ENCODE results near the gene SLC45A3.
A peak's percentile ranks its signal among the peaks of the same experiment; 100 is the strongest.

The SLC45A3 gene

GRCh38 chr1:205715628-205716027 is 35.3 kb upstream of the SLC45A3 start:
- H3K27ac ChIP-seq, result no peak overlapping the region
- TF ChIP-seq ZFX (IDR thresholded peaks at IDR 0.05) (no peak), CTCF (conservative IDR thresholded peaks at IDR 0.05) (no peak)

GRCh38 chr1:205714906-205715246 is 34.6 kb upstream of the SLC45A3 start:
- peak overlapping the region; percentile 53; the same call in 1 of the 2 replicates for H3K27ac ChIP-seq
- no peak for TF ChIP-seq ZFX (IDR thresholded peaks at IDR 0.05)
- TF ChIP-seq CTCF (conservative IDR thresholded peaks at IDR 0.05), result no peak

- H3K27ac ChIP-seq, result peak overlapping the region; percentile 53; the same call in 1 of the 2 replicates
- no peak for TF ChIP-seq CTCF (conservative IDR thresholded peaks at IDR 0.05)
- no peak for TF ChIP-seq ZFX (IDR thresholded peaks at IDR 0.05)
Measured at GRCh38 chr1:205714190-205714905, 34.0 kb upstream of the SLC45A3 start.

GRCh38 chr1:205711105-205712048 is 31.1 kb upstream of the SLC45A3 start:
- peak overlapping the region; percentile 80 for H3K27ac ChIP-seq
- TF ChIP-seq ZFX (IDR thresholded peaks at IDR 0.05) (no peak), CTCF (conservative IDR thresholded peaks at IDR 0.05) (peak; percentile 96)

GRCh38 chr1:205710201-205711062 is 30.1 kb upstream of the SLC45A3 start:
- peak overlapping the region; percentile 89; the same call in 1 of the 2 replicates for H3K27ac ChIP-seq
- TF ChIP-seq CTCF (conservative IDR thresholded peaks at IDR 0.05), result no peak
- TF ChIP-seq ZFX (IDR thresholded peaks at IDR 0.05), result no peak

GRCh38 chr1:205709640-205710039 is 29.3 kb upstream of the SLC45A3 start:
- H3K27ac ChIP-seq, result peak overlapping the region; percentile 89
- TF ChIP-seq CTCF (conservative IDR thresholded peaks at IDR 0.05) (no peak), ZFX (IDR thresholded peaks at IDR 0.05) (no peak)

Measured in C4-2B (cell line).